Mucosa of gallbladder (tissue), 1 donor: ENCODE data around the gene HCN2. TPM values are rescaled to one million over a fixed set of nuclear protein-coding genes. Genes with fewer than 3 reads are reported as not detected.

Experiments used
- DNase-seq: peaks from one replicate; pipeline ENCODE4 v3.0.0-alpha.2; 2020; ENCODE audit warnings: low spot score
- total RNA-seq: library from RNA; stranded (reverse); gene quantifications from one replicate; pipeline ENCODE4 v1.2.1, GENCODE V29; 2021
- donor health status: DM: no; HTN: no; CAD: no.

HCN2 gene
- 0.40 TPM for total RNA-seq

GRCh38 chr19:589693-590395, at the start of gene HCN2:
Gene HCN2 (plus strand): TSS chr19:589881. CDS start chr19:589946, 65 bp downstream.
- no peak for DNase-seq

- no peak for DNase-seq
These were observed 48.6 kb upstream of the HCN2 start for GRCh38 chr19:540867-541637.

- DNase-seq: no peak
These were observed 48.0 kb upstream of the HCN2 start for GRCh38 chr19:541699-542098.

GRCh38 chr19:542173-542866, 47.4 kb upstream of the HCN2 start:
- DNase-seq: no peak

- no peak for DNase-seq
These were observed 45.6 kb upstream of the HCN2 start, which contains the start of gene GZMM for GRCh38 chr19:543910-544608. Gene GZMM (plus strand): TSS chr19:544053. CDS start chr19:544072, 19 bp downstream.

- no peak for DNase-seq
These were observed 42.6 kb upstream of the HCN2 start for GRCh38 chr19:547117-547516.

- no peak for DNase-seq
These were observed 41.6 kb upstream of the HCN2 start for GRCh38 chr19:547836-548720.

- no peak for DNase-seq
These were observed 40.5 kb upstream of the HCN2 start for GRCh38 chr19:548886-549830.

- no peak for DNase-seq
These were observed 34.9 kb upstream of the HCN2 start for GRCh38 chr19:554817-555216.

GRCh38 chr19:555474-555808, 34.2 kb upstream of the HCN2 start:
- no peak for DNase-seq

- DNase-seq: no peak
These were observed 32.9 kb upstream of the HCN2 start for GRCh38 chr19:556611-557382.

- no peak for DNase-seq
These were observed 30.8 kb upstream of the HCN2 start for GRCh38 chr19:558770-559439.

GRCh38 chr19:560121-560520, 29.6 kb upstream of the HCN2 start:
- DNase-seq: no peak

- DNase-seq: peak; percentile 79
These were observed 23.3 kb upstream of the HCN2 start for GRCh38 chr19:566403-566802.

GRCh38 chr19:566844-567243, 22.8 kb upstream of the HCN2 start:
- no peak for DNase-seq

- DNase-seq: no peak
These were observed 22.3 kb upstream of the HCN2 start for GRCh38 chr19:567296-567900.

GRCh38 chr19:570251-570686, 19.4 kb upstream of the HCN2 start:
- no peak for DNase-seq

- peak; percentile 38 for DNase-seq
These were observed 18.6 kb upstream of the HCN2 start for GRCh38 chr19:570937-571565.
